Stimulated activated CD8-positive, alpha-beta memory T cell treated with anti-CD3 and anti-CD28 coated beads, Interleukin-4, amount 100 ng/mL, for 48 hours (primary cell): ENCODE measurements around the gene NPHP1.
"Not testable (repeated sequence)": the region's sequence is repeated elsewhere in the genome, so short reads cannot be mapped to it uniquely, and the experiment has no call there.

ENCODE experiments used
- DNase-seq: peaks from one replicate; pipeline ENCODE4 v3.0.0-alpha.2; 2020

Gene NPHP1

DNA sequence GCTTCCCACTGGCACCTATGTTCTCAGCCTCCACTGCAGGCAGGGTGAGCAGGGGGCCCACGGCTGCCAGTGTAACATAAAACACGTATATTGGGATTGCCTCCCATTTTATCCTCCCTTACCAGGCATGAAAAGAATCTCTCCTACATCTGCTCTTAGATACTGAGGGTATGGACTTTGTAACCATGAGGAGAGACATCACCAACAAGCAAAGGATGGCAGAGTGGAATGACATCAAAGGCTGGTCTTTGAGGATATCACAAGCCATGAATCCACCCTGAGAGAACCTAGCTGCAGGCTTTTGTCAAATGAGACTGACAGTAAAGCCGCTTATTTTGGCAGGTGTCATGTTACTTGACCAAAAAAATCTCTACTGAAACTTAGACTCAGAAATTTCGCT, 7.4 kb downstream of the NPHP1 start:
- no peak for DNase-seq

DNA sequence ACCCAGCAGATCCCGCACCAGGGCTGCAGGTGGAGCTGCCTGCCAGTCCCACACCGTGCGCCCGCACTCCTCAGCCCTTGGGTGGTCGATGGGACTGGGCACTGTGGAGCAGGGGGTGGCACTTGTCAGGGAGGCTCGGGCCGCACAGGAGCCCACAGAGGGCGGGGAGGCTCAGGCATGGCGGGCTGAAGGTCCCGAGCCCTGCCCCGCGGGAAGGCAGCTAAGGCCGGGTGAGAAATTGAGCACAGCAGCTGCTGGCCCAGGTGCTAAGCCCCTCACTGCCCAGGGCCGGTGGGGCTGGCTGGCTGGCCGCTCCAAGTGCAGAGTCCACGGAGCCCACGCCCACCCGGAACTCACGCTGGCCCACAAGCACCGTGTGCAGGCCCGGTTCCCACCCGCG, 14.6 kb downstream of the NPHP1 start:
- not testable (repeated sequence) for DNase-seq

DNA sequence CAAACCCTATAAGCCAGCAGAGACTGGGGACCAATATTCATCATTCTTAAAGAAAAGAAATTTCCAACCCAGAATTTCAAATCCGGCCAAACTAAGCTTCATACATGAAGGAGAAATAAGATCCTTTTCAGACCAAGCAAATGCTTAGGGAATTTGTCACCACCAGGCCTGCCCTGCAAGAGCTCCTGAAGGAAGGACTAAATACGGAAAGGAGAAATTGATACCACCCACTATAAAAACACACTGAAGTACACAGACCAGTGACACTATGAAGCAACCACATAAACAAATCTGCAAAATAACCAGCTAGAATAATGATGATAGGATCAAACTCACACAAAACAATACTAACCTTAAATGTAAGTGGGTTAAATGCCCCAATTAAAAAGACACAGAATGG, 22.4 kb downstream of the NPHP1 start:
- DNase-seq = no peak

DNA sequence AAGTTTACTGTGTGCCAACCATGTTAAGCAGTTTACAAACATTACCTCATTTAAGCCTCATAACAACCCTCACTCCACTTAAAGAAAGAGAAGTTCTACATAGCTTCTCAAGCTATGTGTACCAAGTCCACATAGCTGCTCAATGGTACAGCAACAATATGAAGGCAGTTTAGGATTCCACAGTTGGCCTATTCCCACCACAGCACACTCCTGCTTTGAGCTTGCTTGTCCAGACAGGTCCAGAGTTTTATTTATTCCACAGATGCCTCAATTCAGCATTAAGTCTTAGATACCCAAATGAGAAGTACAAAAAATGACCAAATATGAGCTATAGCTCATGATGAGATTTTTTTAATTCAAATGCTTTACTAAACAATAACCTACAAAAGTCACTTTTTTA, 24.8 kb downstream of the NPHP1 start:
- DNase-seq = no peak

DNA sequence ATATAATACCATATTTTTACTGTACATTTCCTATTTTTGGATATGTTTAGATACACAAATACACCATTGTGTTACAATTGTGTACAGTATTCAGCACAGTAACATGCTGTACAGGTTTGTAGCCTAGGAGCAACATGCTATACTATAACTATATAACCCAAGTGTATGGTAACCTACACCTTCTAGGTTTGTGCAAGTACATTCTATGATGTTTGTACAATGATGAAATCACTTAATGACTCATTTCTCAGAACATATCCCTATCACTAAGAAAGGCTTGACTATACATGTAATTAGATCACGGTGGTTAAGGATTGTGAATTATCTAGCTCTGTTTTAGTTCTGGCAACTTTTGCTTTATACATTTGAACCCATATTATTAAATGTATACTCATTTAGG, 31.3 kb downstream of the NPHP1 start:
- DNase-seq = no peak

DNA sequence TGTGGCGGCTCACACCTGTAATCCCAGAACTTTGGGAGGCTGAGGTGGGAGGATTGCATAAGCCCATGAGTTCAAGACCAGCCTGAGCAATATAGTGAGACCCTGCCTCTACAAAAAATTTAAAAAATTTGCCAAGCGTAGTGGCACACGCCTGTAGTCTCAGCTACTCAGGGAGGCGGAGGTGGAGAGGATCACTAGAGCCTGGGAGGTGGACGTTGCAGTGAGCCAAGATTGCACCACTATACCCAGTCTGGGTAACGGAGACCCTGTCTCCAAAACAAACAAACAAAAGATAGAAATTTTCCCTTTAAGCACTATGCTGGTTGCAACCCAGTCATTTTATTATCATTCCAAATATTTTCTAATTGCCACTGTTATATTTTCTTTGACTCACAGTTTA, 32.3 kb downstream of the NPHP1 start:
- DNase-seq = no peak

DNA sequence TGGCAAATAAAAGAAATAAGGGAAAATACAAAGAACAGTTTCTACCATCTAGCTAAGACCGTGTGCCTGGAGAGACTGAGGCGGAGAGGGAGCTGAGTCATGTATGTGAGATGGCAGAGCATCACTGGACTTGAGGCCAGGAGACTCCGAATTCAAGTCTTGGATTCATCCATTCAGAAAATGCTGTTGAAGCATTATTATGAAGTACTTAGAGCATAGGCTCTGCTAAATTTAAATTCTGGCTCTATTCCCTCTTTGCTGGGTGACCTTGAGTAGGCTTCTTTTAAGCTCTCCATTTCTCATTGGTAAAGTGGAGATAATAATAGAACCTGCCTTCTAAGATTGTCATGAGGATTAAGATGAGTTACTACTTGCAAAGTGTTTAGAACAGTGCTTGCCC, 34.7 kb downstream of the NPHP1 start:
- DNase-seq = no peak

DNA sequence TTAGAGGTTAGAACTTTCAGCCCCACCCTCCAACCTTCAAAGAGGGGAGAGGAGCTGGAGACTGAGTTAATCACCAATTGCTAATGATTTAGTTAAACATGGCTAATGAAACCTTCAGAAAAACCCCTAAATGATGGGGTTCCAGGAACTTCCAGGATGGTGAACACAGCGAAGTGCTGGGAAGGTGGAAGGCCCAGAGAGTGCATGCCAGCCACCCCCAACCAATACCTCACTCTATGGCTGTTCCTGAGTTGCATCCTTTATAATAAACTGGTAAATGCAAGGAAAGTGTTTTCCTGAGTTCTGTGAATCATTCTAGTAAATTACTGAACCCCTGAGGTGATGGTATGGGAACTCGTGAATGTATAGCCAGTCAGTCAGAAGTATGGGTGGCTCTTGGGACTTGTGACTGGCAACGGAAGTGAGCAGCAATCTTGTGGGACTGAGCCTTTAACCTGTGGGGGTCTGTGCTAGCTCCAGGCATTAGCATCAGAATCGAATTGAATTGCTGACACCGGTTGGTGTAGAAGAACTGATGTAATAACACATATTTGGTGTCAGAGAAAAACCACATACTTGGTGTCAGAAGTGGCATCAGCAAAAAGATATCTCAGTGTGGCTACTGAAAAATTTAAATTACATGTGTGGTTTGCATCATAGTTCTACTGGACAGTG, 37.4 kb downstream of the NPHP1 start:
- DNase-seq = no peak

- DNase-seq = no peak
Observed at GRCh38 chr2:110166266-110166665, 38.5 kb downstream of the NPHP1 start.

DNA sequence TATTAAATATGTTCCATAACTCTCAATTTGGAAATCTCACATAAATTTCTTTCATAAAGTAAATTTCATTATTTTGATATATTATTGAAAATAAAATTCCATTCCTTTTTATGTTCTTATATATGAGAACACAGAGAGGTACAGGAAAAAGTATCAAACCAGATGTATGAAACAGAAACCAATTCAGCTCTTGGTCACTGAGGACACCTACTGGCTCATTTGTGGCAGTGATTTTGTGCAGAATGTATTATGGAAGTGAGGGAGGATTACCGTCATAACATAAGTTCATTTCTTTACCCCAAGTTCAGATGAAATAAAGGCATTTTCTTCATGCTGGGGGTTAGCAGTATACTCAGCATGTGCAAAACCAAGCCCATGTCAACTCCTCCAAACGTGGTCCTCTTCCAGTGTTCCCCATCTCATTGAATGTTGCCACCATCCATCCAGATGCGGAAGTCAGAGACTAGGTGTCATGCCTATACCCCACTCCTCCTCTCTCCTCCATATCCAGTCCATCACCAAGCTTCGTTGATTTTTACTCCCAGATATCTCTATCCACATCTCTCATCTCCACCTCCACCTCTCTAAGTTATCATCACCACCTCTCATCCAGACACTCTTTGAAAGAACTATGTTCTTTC, 47.5 kb downstream of the NPHP1 start:
- no peak for DNase-seq

GRCh38 chr2:110154828-110155227, 50.0 kb downstream of the NPHP1 start:
- not testable (repeated sequence) for DNase-seq

GRCh38 chr2:110154188-110154587, 50.6 kb downstream of the NPHP1 start:
- DNase-seq = not testable (repeated sequence)

DNA sequence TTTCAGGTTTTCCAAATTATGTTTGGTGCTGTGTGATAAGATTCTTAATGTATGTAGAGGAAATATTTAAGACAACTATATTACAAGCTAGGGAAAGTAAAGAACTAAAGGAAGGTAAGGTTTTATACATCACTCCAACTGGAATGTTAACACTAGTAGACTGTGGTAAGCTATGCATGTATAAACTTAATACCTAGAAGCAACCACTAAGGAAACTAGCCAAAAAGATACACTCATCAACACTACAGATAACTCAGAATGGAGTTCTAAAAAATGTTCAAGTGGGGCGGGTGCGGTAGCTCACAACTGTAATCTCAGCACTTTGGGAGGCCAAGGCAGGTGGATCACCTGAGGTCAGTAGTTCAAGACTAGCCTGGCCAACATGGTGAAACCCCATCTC, 51.4 kb downstream of the NPHP1 start:
- no peak for DNase-seq

- DNase-seq = no peak
Observed at GRCh38 chr2:110152943-110153342, 51.9 kb downstream of the NPHP1 start.

DNA sequence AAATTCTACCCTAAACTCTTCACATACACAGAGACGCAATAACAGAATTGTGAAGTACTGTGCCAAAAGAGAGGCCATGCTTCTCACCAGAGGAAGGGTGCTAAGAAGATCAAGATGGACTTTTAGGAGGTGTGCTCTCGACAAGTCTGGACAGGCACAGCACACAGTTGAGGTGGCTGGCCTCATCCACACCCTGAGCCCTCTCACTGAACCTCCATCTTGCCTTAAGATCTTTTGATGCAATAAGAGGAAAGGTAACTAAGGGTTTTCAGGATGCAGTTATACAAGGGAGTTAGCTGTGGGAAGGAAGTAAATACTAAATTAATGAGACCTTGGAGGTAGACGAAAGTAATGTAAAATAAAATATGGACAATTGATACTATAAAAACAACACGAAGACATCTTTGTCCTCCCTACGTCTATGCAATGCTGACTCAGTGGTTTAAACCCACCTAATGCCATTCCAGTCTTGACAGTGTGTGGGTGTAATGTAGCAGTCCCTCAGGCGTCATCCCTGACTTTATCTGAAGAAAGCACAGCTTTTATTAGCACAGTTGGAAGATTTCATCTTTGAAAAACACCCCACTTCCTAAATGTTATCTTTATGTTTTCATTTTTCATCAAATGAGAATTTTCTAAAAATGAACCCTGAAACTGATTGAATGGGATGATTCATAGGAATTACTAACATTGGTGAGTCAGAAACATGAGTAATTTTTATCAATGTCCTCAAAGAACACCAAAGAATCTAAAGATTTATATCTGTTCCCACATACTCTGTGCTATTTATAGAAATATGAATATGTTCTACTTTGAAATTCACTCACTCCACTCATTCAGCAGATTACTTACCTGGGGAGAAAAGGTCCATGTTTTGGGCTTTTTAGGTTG, 55.2 kb downstream of the NPHP1 start:
- DNase-seq = no peak

DNA sequence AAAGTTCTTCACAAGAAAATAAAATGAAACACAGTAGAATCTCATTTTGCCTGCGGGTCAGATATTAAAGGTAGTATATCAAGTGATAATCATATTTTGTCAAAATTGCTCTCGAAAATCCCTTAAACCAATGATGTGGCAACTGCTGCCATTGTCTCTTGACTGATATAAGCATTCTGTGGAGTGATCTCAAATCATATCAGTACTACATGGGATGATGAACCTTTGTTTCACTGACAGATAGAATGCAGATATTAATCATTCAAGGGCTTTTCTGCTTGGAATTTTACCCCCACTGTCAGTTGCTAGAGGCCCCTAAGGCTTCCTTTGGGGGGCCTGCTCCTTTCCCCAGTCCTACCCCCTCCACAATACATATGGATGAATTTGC, 57.9 kb downstream of the NPHP1 start:
- no peak for DNase-seq

DNA sequence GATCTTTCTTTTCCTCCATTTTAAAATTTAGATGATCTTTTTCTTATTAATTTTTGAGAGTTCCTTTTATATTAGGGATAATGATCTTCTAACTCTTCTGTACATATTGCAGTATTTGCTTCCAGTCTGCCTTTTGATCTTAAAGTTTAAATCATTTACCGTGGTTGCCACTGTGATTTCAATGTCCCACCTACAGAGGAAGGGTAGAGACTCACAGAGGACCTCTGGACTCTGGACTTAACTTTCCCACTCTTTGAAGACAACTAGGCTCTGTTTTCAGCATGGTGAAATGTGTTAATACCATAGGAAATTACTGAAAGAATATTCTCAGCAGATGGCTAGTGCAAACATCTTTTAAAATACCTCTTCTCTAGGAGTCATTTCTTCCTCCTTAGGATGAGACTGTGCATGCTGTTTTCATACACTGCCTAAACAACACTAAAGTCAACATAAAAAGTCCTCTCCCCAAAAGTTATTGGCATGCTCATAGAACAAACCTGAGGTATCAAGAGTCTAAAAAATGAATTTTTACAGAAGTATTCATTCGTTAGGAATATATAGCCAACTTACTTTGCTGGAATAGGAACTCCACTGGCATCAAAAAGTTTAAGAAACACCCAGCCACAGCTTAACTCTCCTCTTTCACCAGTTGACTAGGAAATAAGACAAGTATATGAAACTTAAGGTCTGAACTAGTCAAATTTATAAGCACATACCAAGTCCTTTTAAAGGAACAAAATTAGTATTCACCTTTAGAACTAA, 58.4 kb downstream of the NPHP1 start:
- DNase-seq = no peak

- no peak for DNase-seq
Observed at GRCh38 chr2:110143982-110144381, 60.8 kb downstream of the NPHP1 start.

GRCh38 chr2:110140401-110140800, 64.4 kb downstream of the NPHP1 start:
- no peak for DNase-seq

GRCh38 chr2:110134025-110134424, 70.8 kb downstream of the NPHP1 start:
- no peak for DNase-seq

- DNase-seq = no peak
Observed at GRCh38 chr2:110131166-110131565, 73.6 kb downstream of the NPHP1 start.

GRCh38 chr2:110130757-110131156, 74.1 kb downstream of the NPHP1 start:
- DNase-seq = no peak

- DNase-seq = no peak
Observed at GRCh38 chr2:110126906-110127305, 77.9 kb downstream of the NPHP1 start.
